ENCODE measurements around the gene PALLD. TPM values are rescaled to one million over a fixed set of nuclear protein-coding genes. Genes with fewer than 3 reads are reported as not detected.

The PALLD gene
- total RNA-seq, 1 experiment from 2014 or later, result 23.7 TPM

DNA sequence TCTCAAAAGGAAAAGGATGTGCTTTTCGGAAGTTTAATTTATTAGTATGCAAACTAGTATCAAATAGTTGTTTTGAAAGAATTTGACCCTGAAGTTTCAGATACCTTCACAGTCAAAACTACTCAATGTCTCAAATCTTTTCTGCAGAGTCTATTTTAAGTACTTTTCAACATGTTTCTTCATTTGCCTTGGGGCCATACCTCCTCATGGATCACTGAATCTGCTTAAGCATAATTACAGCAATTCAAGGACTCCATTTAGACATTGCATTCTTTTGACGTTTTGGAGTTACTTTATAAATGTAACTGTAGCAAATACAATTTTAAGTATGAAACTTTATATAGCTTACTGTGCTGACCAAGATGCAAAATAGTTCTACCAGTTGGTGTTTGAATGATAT lies 25.5 kb downstream of the PALLD start (continued):
- TF ChIP-seq, protein P1, sequence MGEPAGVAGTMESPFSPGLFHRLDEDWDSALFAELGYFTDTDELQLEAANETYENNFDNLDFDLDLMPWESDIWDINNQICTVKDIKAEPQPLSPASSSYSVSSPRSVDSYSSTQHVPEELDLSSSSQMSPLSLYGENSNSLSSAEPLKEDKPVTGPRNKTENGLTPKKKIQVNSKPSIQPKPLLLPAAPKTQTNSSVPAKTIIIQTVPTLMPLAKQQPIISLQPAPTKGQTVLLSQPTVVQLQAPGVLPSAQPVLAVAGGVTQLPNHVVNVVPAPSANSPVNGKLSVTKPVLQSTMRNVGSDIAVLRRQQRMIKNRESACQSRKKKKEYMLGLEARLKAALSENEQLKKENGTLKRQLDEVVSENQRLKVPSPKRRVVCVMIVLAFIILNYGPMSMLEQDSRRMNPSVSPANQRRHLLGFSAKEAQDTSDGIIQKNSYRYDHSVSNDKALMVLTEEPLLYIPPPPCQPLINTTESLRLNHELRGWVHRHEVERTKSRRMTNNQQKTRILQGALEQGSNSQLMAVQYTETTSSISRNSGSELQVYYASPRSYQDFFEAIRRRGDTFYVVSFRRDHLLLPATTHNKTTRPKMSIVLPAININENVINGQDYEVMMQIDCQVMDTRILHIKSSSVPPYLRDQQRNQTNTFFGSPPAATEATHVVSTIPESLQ (CRISPR knock-in tag; IDR thresholded peaks at IDR 0.05), result no peak
- no peak for TF ChIP-seq SMAD4 (CRISPR knock-in tag; IDR thresholded peaks at IDR 0.05)
- TF ChIP-seq, protein P2, sequence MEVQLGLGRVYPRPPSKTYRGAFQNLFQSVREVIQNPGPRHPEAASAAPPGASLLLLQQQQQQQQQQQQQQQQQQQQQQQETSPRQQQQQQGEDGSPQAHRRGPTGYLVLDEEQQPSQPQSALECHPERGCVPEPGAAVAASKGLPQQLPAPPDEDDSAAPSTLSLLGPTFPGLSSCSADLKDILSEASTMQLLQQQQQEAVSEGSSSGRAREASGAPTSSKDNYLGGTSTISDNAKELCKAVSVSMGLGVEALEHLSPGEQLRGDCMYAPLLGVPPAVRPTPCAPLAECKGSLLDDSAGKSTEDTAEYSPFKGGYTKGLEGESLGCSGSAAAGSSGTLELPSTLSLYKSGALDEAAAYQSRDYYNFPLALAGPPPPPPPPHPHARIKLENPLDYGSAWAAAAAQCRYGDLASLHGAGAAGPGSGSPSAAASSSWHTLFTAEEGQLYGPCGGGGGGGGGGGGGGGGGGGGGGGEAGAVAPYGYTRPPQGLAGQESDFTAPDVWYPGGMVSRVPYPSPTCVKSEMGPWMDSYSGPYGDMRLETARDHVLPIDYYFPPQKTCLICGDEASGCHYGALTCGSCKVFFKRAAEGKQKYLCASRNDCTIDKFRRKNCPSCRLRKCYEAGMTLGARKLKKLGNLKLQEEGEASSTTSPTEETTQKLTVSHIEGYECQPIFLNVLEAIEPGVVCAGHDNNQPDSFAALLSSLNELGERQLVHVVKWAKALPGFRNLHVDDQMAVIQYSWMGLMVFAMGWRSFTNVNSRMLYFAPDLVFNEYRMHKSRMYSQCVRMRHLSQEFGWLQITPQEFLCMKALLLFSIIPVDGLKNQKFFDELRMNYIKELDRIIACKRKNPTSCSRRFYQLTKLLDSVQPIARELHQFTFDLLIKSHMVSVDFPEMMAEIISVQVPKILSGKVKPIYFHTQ (CRISPR knock-in tag; IDR thresholded peaks at IDR 0.05), result no peak
- TF ChIP-seq, protein P3, sequence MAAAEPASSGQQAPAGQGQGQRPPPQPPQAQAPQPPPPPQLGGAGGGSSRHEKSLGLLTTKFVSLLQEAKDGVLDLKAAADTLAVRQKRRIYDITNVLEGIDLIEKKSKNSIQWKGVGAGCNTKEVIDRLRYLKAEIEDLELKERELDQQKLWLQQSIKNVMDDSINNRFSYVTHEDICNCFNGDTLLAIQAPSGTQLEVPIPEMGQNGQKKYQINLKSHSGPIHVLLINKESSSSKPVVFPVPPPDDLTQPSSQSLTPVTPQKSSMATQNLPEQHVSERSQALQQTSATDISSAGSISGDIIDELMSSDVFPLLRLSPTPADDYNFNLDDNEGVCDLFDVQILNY (CRISPR knock-in tag; IDR thresholded peaks at IDR 0.05), result no peak
- TF ChIP-seq, protein P4, sequence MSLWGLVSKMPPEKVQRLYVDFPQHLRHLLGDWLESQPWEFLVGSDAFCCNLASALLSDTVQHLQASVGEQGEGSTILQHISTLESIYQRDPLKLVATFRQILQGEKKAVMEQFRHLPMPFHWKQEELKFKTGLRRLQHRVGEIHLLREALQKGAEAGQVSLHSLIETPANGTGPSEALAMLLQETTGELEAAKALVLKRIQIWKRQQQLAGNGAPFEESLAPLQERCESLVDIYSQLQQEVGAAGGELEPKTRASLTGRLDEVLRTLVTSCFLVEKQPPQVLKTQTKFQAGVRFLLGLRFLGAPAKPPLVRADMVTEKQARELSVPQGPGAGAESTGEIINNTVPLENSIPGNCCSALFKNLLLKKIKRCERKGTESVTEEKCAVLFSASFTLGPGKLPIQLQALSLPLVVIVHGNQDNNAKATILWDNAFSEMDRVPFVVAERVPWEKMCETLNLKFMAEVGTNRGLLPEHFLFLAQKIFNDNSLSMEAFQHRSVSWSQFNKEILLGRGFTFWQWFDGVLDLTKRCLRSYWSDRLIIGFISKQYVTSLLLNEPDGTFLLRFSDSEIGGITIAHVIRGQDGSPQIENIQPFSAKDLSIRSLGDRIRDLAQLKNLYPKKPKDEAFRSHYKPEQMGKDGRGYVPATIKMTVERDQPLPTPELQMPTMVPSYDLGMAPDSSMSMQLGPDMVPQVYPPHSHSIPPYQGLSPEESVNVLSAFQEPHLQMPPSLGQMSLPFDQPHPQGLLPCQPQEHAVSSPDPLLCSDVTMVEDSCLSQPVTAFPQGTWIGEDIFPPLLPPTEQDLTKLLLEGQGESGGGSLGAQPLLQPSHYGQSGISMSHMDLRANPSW (CRISPR knock-in tag; conservative IDR thresholded peaks at IDR 0.05; ENCODE audit: low read depth), result no peak
- TF ChIP-seq, protein P5, sequence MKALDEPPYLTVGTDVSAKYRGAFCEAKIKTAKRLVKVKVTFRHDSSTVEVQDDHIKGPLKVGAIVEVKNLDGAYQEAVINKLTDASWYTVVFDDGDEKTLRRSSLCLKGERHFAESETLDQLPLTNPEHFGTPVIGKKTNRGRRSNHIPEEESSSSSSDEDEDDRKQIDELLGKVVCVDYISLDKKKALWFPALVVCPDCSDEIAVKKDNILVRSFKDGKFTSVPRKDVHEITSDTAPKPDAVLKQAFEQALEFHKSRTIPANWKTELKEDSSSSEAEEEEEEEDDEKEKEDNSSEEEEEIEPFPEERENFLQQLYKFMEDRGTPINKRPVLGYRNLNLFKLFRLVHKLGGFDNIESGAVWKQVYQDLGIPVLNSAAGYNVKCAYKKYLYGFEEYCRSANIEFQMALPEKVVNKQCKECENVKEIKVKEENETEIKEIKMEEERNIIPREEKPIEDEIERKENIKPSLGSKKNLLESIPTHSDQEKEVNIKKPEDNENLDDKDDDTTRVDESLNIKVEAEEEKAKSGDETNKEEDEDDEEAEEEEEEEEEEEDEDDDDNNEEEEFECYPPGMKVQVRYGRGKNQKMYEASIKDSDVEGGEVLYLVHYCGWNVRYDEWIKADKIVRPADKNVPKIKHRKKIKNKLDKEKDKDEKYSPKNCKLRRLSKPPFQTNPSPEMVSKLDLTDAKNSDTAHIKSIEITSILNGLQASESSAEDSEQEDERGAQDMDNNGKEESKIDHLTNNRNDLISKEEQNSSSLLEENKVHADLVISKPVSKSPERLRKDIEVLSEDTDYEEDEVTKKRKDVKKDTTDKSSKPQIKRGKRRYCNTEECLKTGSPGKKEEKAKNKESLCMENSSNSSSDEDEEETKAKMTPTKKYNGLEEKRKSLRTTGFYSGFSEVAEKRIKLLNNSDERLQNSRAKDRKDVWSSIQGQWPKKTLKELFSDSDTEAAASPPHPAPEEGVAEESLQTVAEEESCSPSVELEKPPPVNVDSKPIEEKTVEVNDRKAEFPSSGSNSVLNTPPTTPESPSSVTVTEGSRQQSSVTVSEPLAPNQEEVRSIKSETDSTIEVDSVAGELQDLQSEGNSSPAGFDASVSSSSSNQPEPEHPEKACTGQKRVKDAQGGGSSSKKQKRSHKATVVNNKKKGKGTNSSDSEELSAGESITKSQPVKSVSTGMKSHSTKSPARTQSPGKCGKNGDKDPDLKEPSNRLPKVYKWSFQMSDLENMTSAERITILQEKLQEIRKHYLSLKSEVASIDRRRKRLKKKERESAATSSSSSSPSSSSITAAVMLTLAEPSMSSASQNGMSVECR (CRISPR knock-in tag; IDR thresholded peaks at IDR 0.05; ENCODE audit: borderline replicate concordance), result no peak
- TF ChIP-seq, protein P6, sequence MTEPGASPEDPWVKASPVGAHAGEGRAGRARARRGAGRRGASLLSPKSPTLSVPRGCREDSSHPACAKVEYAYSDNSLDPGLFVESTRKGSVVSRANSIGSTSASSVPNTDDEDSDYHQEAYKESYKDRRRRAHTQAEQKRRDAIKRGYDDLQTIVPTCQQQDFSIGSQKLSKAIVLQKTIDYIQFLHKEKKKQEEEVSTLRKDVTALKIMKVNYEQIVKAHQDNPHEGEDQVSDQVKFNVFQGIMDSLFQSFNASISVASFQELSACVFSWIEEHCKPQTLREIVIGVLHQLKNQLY (CRISPR knock-in tag; IDR thresholded peaks at IDR 0.05), result no peak
- TF ChIP-seq, protein P7, sequence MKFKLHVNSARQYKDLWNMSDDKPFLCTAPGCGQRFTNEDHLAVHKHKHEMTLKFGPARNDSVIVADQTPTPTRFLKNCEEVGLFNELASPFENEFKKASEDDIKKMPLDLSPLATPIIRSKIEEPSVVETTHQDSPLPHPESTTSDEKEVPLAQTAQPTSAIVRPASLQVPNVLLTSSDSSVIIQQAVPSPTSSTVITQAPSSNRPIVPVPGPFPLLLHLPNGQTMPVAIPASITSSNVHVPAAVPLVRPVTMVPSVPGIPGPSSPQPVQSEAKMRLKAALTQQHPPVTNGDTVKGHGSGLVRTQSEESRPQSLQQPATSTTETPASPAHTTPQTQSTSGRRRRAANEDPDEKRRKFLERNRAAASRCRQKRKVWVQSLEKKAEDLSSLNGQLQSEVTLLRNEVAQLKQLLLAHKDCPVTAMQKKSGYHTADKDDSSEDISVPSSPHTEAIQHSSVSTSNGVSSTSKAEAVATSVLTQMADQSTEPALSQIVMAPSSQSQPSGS (CRISPR knock-in tag; IDR thresholded peaks at IDR 0.05; ENCODE audit: borderline replicate concordance, low read depth), result no peak
- TF ChIP-seq TP53 (CRISPR knock-in tag; IDR thresholded peaks at IDR 0.05), result no peak
- TF ChIP-seq, protein P8, sequence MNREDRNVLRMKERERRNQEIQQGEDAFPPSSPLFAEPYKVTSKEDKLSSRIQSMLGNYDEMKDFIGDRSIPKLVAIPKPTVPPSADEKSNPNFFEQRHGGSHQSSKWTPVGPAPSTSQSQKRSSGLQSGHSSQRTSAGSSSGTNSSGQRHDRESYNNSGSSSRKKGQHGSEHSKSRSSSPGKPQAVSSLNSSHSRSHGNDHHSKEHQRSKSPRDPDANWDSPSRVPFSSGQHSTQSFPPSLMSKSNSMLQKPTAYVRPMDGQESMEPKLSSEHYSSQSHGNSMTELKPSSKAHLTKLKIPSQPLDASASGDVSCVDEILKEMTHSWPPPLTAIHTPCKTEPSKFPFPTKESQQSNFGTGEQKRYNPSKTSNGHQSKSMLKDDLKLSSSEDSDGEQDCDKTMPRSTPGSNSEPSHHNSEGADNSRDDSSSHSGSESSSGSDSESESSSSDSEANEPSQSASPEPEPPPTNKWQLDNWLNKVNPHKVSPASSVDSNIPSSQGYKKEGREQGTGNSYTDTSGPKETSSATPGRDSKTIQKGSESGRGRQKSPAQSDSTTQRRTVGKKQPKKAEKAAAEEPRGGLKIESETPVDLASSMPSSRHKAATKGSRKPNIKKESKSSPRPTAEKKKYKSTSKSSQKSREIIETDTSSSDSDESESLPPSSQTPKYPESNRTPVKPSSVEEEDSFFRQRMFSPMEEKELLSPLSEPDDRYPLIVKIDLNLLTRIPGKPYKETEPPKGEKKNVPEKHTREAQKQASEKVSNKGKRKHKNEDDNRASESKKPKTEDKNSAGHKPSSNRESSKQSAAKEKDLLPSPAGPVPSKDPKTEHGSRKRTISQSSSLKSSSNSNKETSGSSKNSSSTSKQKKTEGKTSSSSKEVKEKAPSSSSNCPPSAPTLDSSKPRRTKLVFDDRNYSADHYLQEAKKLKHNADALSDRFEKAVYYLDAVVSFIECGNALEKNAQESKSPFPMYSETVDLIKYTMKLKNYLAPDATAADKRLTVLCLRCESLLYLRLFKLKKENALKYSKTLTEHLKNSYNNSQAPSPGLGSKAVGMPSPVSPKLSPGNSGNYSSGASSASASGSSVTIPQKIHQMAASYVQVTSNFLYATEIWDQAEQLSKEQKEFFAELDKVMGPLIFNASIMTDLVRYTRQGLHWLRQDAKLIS (CRISPR knock-in tag; IDR thresholded peaks at IDR 0.05; ENCODE audit: borderline replicate concordance), result no peak
- no peak for TF ChIP-seq ESRRA (CRISPR knock-in tag; IDR thresholded peaks at IDR 0.05; ENCODE audit: borderline replicate concordance)

All from WTC11 (cell line).